K562 (cell line): ENCODE results near the gene ITPRIPL2. TPM values are rescaled to one million over a fixed set of nuclear protein-coding genes. Genes with fewer than 3 reads are reported as not detected.

Source experiments
- polyA plus RNA-seq, 8 experiments: library from polyadenylated mRNA; depleted of rRNA in 4 of 8; stranded (reverse) in 5 of 8; unstranded in 3 of 8; fragments of >200 nt; fragmentation: Nextera tagmentation in 2 of 8; fragmentation: Illumina TruSeq in 1 of 8; extraction: Ambion mirVana in 2 of 8; extraction: Trizol in 1 of 8; gene quantifications; 2 replicates each; pipeline versions ENCODE4 v1.2.1 to v1.2.3, GENCODE V29; 2011 to 2014; ENCODE audit warnings: inconsistent platforms in 1 of 8, missing spikeins in 1 of 8
- total RNA-seq, 7 experiments: library from RNA; depleted of rRNA in 6 of 7; stranded (reverse); fragments of >200 nt in 6 of 7; fragmentation: Illumina TruSeq in 2 of 7; extraction: Trizol in 2 of 7; gene quantifications; 2 replicates each; pipeline versions ENCODE4 v1.2.1 to v1.2.3, GENCODE V29; 2011 to 2021; ENCODE audit warnings: low replicate concordance in 1 of 7

The ITPRIPL2 gene
- total and polyA plus RNA-seq, 9 of the 15 experiments (the other 6 are each of a cell fraction or from before 2014, with no cell fraction given) = 0.04 to 2.2 (median 0.58) TPM

Other genes starting within 250 kb of the ITPRIPL2 start
- gene SMG1, start 187.6 kb upstream of the ITPRIPL2 start, total RNA-seq (2014; rRNA removed) = 23.2 and 23.5 TPM in 2 replicates
- gene SMG1, start 187.6 kb upstream of the ITPRIPL2 start, total RNA-seq (2014; rRNA removed; fragmentation: Illumina TruSeq; extraction: Trizol) = 37.6 and 43.3 TPM in 2 replicates
- 35.2 and 35.4 TPM in 2 replicates for gene SMG1, start 187.6 kb upstream of the ITPRIPL2 start, total RNA-seq (2015; rRNA removed; fragmentation: Illumina TruSeq; extraction: Trizol)
- gene SMG1, start 187.6 kb upstream of the ITPRIPL2 start, total RNA-seq (2021) = 54.8 and 59.4 TPM in 2 replicates
- gene SMG1, start 187.6 kb upstream of the ITPRIPL2 start, polyA plus RNA-seq (2011; rRNA removed) = 30.9 and 41.1 TPM in 2 replicates
- gene SMG1, start 187.6 kb upstream of the ITPRIPL2 start, polyA plus RNA-seq (2014; fragmentation: Illumina TruSeq; extraction: Trizol) = 28.3 and 32.0 TPM in 2 replicates
- 1 to 10 TPM; 3.4 to 3.7 TPM for gene SMG1, start 187.6 kb upstream of the ITPRIPL2 start, polyA plus RNA-seq (2014; fragmentation: Nextera tagmentation; extraction: Ambion mirVana)
- gene SMG1, start 187.6 kb upstream of the ITPRIPL2 start, polyA plus RNA-seq (2014; rRNA removed) = 24.1 and 24.4 TPM in 2 replicates
- 0.77 and 2.0 TPM in 2 replicates for gene TMC7, start 130.0 kb upstream of the ITPRIPL2 start, total RNA-seq (2014; rRNA removed)
- 1.7 and 1.9 TPM in 2 replicates for gene TMC7, start 130.0 kb upstream of the ITPRIPL2 start, total RNA-seq (2014; rRNA removed; fragmentation: Illumina TruSeq; extraction: Trizol)
- gene TMC7, start 130.0 kb upstream of the ITPRIPL2 start, total RNA-seq (2015; rRNA removed; fragmentation: Illumina TruSeq; extraction: Trizol) = 0.57 and 0.76 TPM in 2 replicates
- gene TMC7, start 130.0 kb upstream of the ITPRIPL2 start, total RNA-seq (2021) = 1.5 TPM in 2 replicates
- gene TMC7, start 130.0 kb upstream of the ITPRIPL2 start, polyA plus RNA-seq (2011; rRNA removed) = 0.85 and 1.8 TPM in 2 replicates
- gene TMC7, start 130.0 kb upstream of the ITPRIPL2 start, polyA plus RNA-seq (2014; fragmentation: Illumina TruSeq; extraction: Trizol) = 1.8 and 2.0 TPM in 2 replicates
- under 1 TPM; 0.08 to 0.32 TPM for gene TMC7, start 130.0 kb upstream of the ITPRIPL2 start, polyA plus RNA-seq (2014; fragmentation: Nextera tagmentation; extraction: Ambion mirVana)
- 1.5 and 1.8 TPM in 2 replicates for gene TMC7, start 130.0 kb upstream of the ITPRIPL2 start, polyA plus RNA-seq (2014; rRNA removed)
- 22.1 and 23.3 TPM in 2 replicates for gene COQ7, start 46.4 kb upstream of the ITPRIPL2 start, total RNA-seq (2014; rRNA removed)
- gene COQ7, start 46.4 kb upstream of the ITPRIPL2 start, total RNA-seq (2014; rRNA removed; fragmentation: Illumina TruSeq; extraction: Trizol) = 11.2 and 13.0 TPM in 2 replicates
- gene COQ7, start 46.4 kb upstream of the ITPRIPL2 start, total RNA-seq (2015; rRNA removed; fragmentation: Illumina TruSeq; extraction: Trizol) = 12.2 and 13.0 TPM in 2 replicates
- gene COQ7, start 46.4 kb upstream of the ITPRIPL2 start, total RNA-seq (2021) = 22.5 and 23.4 TPM in 2 replicates
- 12.2 and 15.2 TPM in 2 replicates for gene COQ7, start 46.4 kb upstream of the ITPRIPL2 start, polyA plus RNA-seq (2011; rRNA removed)
- gene COQ7, start 46.4 kb upstream of the ITPRIPL2 start, polyA plus RNA-seq (2014; fragmentation: Illumina TruSeq; extraction: Trizol) = 19.6 and 24.0 TPM in 2 replicates
- 1 to 10 TPM; 2.3 to 3.5 TPM for gene COQ7, start 46.4 kb upstream of the ITPRIPL2 start, polyA plus RNA-seq (2014; fragmentation: Nextera tagmentation; extraction: Ambion mirVana)
- gene COQ7, start 46.4 kb upstream of the ITPRIPL2 start, polyA plus RNA-seq (2014; rRNA removed) = 26.1 and 33.4 TPM in 2 replicates
- gene SYT17, start 54.3 kb downstream of the ITPRIPL2 start, total RNA-seq (2014; rRNA removed) = not detected in 2 replicates
- gene SYT17, start 54.3 kb downstream of the ITPRIPL2 start, total RNA-seq (2014; rRNA removed; fragmentation: Illumina TruSeq; extraction: Trizol) = not detected in 2 replicates
- gene SYT17, start 54.3 kb downstream of the ITPRIPL2 start, total RNA-seq (2015; rRNA removed; fragmentation: Illumina TruSeq; extraction: Trizol) = not detected in 2 replicates
- gene SYT17, start 54.3 kb downstream of the ITPRIPL2 start, total RNA-seq (2021) = not detected in 2 replicates
- not detected in 2 replicates for gene SYT17, start 54.3 kb downstream of the ITPRIPL2 start, polyA plus RNA-seq (2011; rRNA removed)
- not detected in 2 replicates for gene SYT17, start 54.3 kb downstream of the ITPRIPL2 start, polyA plus RNA-seq (2014; fragmentation: Illumina TruSeq; extraction: Trizol)
- gene SYT17, start 54.3 kb downstream of the ITPRIPL2 start, polyA plus RNA-seq (2014; fragmentation: Nextera tagmentation; extraction: Ambion mirVana) = not detected
- gene SYT17, start 54.3 kb downstream of the ITPRIPL2 start, polyA plus RNA-seq (2014; rRNA removed) = not detected in 2 replicates
- gene CLEC19A, start 171.8 kb downstream of the ITPRIPL2 start, total RNA-seq (2014; rRNA removed) = not detected in 2 replicates
- gene CLEC19A, start 171.8 kb downstream of the ITPRIPL2 start, total RNA-seq (2014; rRNA removed; fragmentation: Illumina TruSeq; extraction: Trizol) = not detected in 2 replicates
- gene CLEC19A, start 171.8 kb downstream of the ITPRIPL2 start, total RNA-seq (2015; rRNA removed; fragmentation: Illumina TruSeq; extraction: Trizol) = not detected in 2 replicates
- gene CLEC19A, start 171.8 kb downstream of the ITPRIPL2 start, total RNA-seq (2021) = not detected in 2 replicates
- gene CLEC19A, start 171.8 kb downstream of the ITPRIPL2 start, polyA plus RNA-seq (2011; rRNA removed) = not detected in 2 replicates
- gene CLEC19A, start 171.8 kb downstream of the ITPRIPL2 start, polyA plus RNA-seq (2014; fragmentation: Illumina TruSeq; extraction: Trizol) = not detected in 2 replicates
- not detected for gene CLEC19A, start 171.8 kb downstream of the ITPRIPL2 start, polyA plus RNA-seq (2014; fragmentation: Nextera tagmentation; extraction: Ambion mirVana)
- gene CLEC19A, start 171.8 kb downstream of the ITPRIPL2 start, polyA plus RNA-seq (2014; rRNA removed) = not detected in 2 replicates